Stimulated activated CD8-positive, alpha-beta memory T cell treated with anti-CD3 and anti-CD28 coated beads, Interleukin-12 subunit alpha, Interleukin-12 subunit beta, amount 100 ng/mL, for 24 hours (primary cell): Measurements from ENCODE around the gene SYNC.

Experiments used
- DNase-seq: peaks from one replicate; pipeline ENCODE4 v3.0.0-alpha.2; 2020; ENCODE audit errors: extremely low read depth

SYNC gene

GRCh38 chr1:32702599-32703478 is at the start of gene SYNC:
TSS of gene SYNC (minus strand) at chr1:32702770. CDS start at chr1:32702660, 110 bp downstream.
- no peak for DNase-seq

GRCh38 chr1:32749771-32750170 is 47.2 kb upstream of the SYNC start:
- DNase-seq, result no peak

- no peak for DNase-seq
Observed at GRCh38 chr1:32749332-32749731, 46.8 kb upstream of the SYNC start.

- no peak for DNase-seq
Observed at GRCh38 chr1:32748926-32749325, 46.4 kb upstream of the SYNC start.

GRCh38 chr1:32748348-32748747 is 45.8 kb upstream of the SYNC start:
- DNase-seq, result no peak

- no peak for DNase-seq
Observed at GRCh38 chr1:32746130-32746529, 43.6 kb upstream of the SYNC start.

- no peak for DNase-seq
Observed at GRCh38 chr1:32744071-32744425, 41.5 kb upstream of the SYNC start.

GRCh38 chr1:32743380-32744070 is 41.0 kb upstream of the SYNC start:
- DNase-seq, result no peak

- DNase-seq, result no peak
Observed at GRCh38 chr1:32742956-32743355, 40.4 kb upstream of the SYNC start.

- no peak for DNase-seq
Observed at GRCh38 chr1:32742199-32742947, 39.8 kb upstream of the SYNC start.

GRCh38 chr1:32741413-32742198 is 39.0 kb upstream of the SYNC start:
- DNase-seq, result no peak

- DNase-seq, result no peak
Observed at GRCh38 chr1:32741059-32741412, 38.5 kb upstream of the SYNC start.

- no peak for DNase-seq
Observed at GRCh38 chr1:32736812-32737791, 34.5 kb upstream of the SYNC start.

- no peak for DNase-seq
Observed at GRCh38 chr1:32733582-32734321, 31.2 kb upstream of the SYNC start.

- no peak for DNase-seq
Observed at GRCh38 chr1:32729254-32730046, 26.9 kb upstream of the SYNC start.

- no peak for DNase-seq
Observed at GRCh38 chr1:32728413-32729077, 26.0 kb upstream of the SYNC start.

GRCh38 chr1:32727876-32728275 is 25.3 kb upstream of the SYNC start:
- no peak for DNase-seq

- DNase-seq, result no peak
Observed at GRCh38 chr1:32725615-32725982, 23.0 kb upstream of the SYNC start.
